ENCODE measurements around the gene CALU.
A peak's percentile ranks its signal among the peaks of the same experiment; 100 is the strongest.

The CALU gene

GRCh38 chr7:128774921-128775320, 35.8 kb downstream of the CALU start:
- Mint-ChIP-seq H3K36me3 (ENCODE audit: low read depth) (peaks cover 28% of the 10 kb centered on the region), H3K27ac (no peak overlapping the region), H3K27me3 (ENCODE audit: low read depth) (no peaks in the 10 kb centered on the region), H3K9me3 (peaks cover 14% of the 10 kb centered on the region), H3K4me3 (no peak overlapping the region), H3K4me1 (ENCODE audit: low read depth) (peaks cover 2% of the 10 kb centered on the region)
- DNase-seq (ENCODE audit: low spot score), result no peak

- peaks cover 14% of the 10 kb centered on the region for H3K9me3 Mint-ChIP-seq
- H3K27me3 Mint-ChIP-seq (ENCODE audit: low read depth), result peaks cover 4% of the 10 kb centered on the region
- no peak within 1 kb of the TSS for H3K27ac Mint-ChIP-seq
- H3K4me3 Mint-ChIP-seq, result no peak within 1 kb of the TSS
- peaks cover 25% of the 10 kb centered on the region for H3K36me3 Mint-ChIP-seq (ENCODE audit: low read depth)
- DNase-seq (ENCODE audit: low spot score), result no peak
- peaks cover 2% of the 10 kb centered on the region for H3K4me1 Mint-ChIP-seq (ENCODE audit: low read depth)
Observed at GRCh38 chr7:128775744-128776474, 36.8 kb downstream of the CALU start, which contains the start of gene OPN1SW. Gene OPN1SW, minus strand, starts transcription at chr7:128775794. Its CDS starts 13 bp downstream, at chr7:128775781.

DNA sequence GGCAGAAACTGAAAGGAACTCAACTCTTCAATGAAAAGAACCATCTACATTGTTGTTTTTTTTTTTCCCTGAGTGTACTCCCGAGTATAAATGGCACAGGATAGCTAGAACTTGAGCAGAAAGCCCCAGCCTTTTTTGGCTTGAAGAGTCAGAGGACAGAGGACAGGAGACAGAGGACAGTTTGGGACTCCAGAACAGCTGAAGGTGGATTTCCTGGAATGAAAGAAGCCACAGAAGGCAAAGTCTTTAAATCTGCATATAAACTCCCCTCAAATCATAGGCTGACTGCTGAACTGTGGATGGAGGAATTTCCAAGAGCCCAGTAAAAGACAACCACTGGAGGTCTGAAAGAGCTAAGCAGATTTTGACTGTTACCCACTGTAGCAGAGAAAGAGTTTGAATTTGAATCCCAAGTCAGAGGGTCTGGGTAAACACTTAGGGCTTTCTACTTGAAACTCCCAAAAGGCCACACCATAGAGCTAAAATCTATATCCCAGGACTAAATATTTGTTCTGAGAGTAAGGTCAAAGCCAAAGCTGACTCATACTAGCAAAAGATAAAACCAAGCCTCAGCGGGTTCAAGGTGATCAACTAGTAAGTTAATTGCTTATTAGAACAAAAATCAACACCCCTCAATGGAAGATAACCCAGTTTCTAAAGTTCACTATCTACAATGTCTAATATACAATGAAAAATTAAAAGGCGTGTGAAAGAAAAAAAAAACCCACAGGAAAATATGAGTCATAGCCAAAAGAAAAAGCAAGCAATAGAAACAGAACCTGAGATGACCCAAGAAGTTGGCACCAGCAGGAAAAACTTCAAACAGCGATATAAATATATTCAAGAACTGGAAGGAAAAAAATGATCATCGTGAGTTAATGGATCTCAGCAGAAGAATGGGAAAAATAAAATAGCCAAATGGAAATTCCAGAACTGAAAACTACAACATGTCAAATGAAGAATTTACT, 38.3 kb downstream of the CALU start:
- no peak for DNase-seq (ENCODE audit: low spot score)
- Mint-ChIP-seq H3K27me3 (ENCODE audit: low read depth) (peaks cover 8% of the 10 kb centered on the region), H3K4me1 (ENCODE audit: low read depth) (peaks cover 2% of the 10 kb centered on the region), H3K36me3 (ENCODE audit: low read depth) (peaks cover 17% of the 10 kb centered on the region), H3K4me3 (no peak overlapping the region), H3K27ac (no peak overlapping the region), H3K9me3 (peaks cover 14% of the 10 kb centered on the region)

GRCh38 chr7:128778946-128779345, 39.8 kb downstream of the CALU start:
- H3K9me3 Mint-ChIP-seq, result peaks cover 14% of the 10 kb centered on the region
- peaks cover 10% of the 10 kb centered on the region for H3K36me3 Mint-ChIP-seq (ENCODE audit: low read depth)
- no peak overlapping the region for H3K27ac Mint-ChIP-seq
- peaks cover 11% of the 10 kb centered on the region for H3K27me3 Mint-ChIP-seq (ENCODE audit: low read depth)
- peaks cover 2% of the 10 kb centered on the region for H3K4me1 Mint-ChIP-seq (ENCODE audit: low read depth)
- no peak for DNase-seq (ENCODE audit: low spot score)
- H3K4me3 Mint-ChIP-seq, result no peak overlapping the region

- Mint-ChIP-seq H3K4me1 (ENCODE audit: low read depth) (peaks cover 2% of the 10 kb centered on the region), H3K4me3 (no peak overlapping the region), H3K27ac (no peak overlapping the region), H3K36me3 (ENCODE audit: low read depth) (peaks cover 3% of the 10 kb centered on the region), H3K27me3 (ENCODE audit: low read depth) (peaks cover 20% of the 10 kb centered on the region), H3K9me3 (peaks cover 14% of the 10 kb centered on the region)
- DNase-seq (ENCODE audit: low spot score), result no peak
Observed at GRCh38 chr7:128781126-128781525, 42.0 kb downstream of the CALU start.

GRCh38 chr7:128781851-128782250, 42.7 kb downstream of the CALU start:
- Mint-ChIP-seq H3K4me3 (no peak overlapping the region), H3K4me1 (ENCODE audit: low read depth) (peaks cover 2% of the 10 kb centered on the region), H3K27me3 (ENCODE audit: low read depth) (peaks cover 22% of the 10 kb centered on the region), H3K27ac (no peak overlapping the region), H3K9me3 (peaks cover 14% of the 10 kb centered on the region), H3K36me3 (ENCODE audit: low read depth) (peaks cover 3% of the 10 kb centered on the region)
- no peak for DNase-seq (ENCODE audit: low spot score)

DNA sequence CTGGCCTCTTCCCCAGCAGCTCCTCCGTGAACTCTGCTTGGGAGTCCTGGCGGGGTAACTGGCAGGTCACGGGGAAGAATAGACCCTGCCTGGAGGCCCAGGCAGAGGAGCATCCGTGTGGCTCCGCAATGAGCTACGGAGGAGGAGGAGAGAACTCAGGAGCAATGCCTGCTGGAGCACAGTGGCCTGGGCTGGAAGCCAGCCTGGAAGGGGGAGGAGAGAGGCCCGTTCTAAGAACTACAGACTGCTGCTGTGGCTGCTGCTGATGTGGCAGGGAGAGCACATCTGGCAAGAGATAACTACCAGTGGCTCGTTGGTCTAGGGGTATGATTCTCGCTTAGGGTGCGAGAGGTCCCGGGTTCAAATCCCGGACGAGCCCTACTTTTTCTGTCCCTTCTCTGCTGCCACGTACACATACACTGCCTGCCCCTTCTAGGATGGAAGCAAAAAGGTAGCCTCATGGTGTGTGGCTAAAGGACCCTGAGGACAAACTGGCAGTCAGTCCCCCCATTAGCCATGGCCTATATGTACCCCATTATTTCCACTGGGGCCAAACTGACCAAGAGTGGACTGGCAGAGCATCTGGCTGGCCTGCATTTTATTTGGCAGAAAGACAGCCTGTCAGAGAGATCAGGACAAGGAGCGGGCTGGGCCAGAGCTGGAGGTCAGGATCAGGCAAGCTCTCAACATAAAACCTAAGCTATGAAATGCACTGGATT, 44.1 kb downstream of the CALU start:
- Mint-ChIP-seq H3K9me3 (peaks cover under 1% of the 10 kb centered on the region), H3K4me1 (ENCODE audit: low read depth) (peaks cover 3% of the 10 kb centered on the region), H3K27me3 (ENCODE audit: low read depth) (peaks cover 32% of the 10 kb centered on the region), H3K4me3 (no peak overlapping the region), H3K36me3 (ENCODE audit: low read depth) (no peaks in the 10 kb centered on the region), H3K27ac (no peak overlapping the region)
- no peak for DNase-seq (ENCODE audit: low spot score)

DNA sequence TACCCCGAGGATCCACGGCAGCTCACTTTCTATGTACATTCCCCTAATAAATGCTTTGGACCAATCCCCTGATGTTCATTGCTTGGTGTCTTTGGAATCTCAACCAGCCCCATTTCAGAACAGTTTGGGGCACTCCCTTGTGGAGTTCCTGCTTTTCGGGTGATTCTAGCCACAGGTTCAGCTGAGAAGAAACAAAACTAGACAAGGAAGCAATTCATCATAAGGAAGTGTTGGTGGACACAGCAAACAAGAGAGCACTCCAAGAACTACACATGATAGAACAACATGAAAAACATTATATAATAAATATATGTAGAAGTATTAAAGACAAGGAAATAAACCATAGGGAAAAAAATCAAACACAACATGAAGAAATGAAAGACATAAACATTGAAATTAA, 46.6 kb downstream of the CALU start:
- H3K9me3 Mint-ChIP-seq, result no peaks in the 10 kb centered on the region
- no peak overlapping the region for H3K27ac Mint-ChIP-seq
- no peaks in the 10 kb centered on the region for H3K36me3 Mint-ChIP-seq (ENCODE audit: low read depth)
- DNase-seq (ENCODE audit: low spot score), result no peak
- peaks cover 50% of the 10 kb centered on the region for H3K27me3 Mint-ChIP-seq (ENCODE audit: low read depth)
- peaks cover 6% of the 10 kb centered on the region for H3K4me1 Mint-ChIP-seq (ENCODE audit: low read depth)
- no peak overlapping the region for H3K4me3 Mint-ChIP-seq

DNA sequence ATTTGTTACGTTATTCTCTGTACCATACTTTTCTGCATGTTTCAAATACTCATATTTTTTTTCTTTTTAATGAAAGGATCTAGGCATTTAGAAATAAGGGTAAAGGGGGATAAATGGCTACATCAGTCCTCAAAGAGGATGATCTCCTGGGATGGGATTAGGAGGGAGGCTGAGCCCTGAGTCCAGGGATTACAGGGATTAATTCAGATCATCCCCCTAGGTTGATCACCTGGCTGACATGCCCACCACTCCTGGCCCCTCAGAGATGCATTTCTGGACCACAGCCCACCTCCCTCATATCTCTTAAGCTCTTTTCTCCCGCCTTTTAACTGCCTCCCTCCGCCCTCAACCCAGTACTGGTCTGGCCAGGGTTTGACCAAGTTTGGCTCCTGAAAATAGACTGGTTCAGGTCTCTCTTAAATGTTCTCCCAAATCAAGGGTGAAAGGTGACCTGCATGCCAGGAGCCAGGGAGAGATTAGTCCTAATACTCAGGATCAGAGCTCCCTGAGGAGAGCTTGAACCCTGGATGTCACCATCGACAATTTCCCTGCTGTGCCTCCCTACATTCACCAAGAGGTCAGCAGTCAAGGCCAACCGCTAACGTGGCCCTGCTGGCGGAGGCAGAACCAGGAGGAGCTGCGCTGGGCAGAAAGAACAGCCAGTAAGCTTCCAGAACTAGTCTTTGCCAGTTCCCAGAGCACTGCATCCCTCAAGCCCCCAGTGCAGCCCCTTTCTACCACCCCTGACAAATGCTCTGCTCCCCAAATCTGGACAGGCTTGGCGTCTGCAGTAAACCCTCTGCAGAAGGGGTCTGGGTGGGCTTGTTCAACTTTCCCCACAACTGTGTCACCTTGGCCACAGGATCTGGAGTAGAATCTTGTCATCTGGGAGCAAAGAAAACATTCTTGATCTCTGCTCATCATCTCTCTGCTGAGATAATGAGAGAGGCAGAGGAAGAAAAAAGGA, 49.6 kb downstream of the CALU start:
- Mint-ChIP-seq H3K9me3 (no peaks in the 10 kb centered on the region), H3K36me3 (ENCODE audit: low read depth) (no peaks in the 10 kb centered on the region), H3K27me3 (ENCODE audit: low read depth) (peaks cover 40% of the 10 kb centered on the region), H3K4me3 (peak overlapping the region; percentile 2), H3K27ac (no peak overlapping the region), H3K4me1 (ENCODE audit: low read depth) (peaks cover 8% of the 10 kb centered on the region)
- no peak for DNase-seq (ENCODE audit: low spot score)

DNA sequence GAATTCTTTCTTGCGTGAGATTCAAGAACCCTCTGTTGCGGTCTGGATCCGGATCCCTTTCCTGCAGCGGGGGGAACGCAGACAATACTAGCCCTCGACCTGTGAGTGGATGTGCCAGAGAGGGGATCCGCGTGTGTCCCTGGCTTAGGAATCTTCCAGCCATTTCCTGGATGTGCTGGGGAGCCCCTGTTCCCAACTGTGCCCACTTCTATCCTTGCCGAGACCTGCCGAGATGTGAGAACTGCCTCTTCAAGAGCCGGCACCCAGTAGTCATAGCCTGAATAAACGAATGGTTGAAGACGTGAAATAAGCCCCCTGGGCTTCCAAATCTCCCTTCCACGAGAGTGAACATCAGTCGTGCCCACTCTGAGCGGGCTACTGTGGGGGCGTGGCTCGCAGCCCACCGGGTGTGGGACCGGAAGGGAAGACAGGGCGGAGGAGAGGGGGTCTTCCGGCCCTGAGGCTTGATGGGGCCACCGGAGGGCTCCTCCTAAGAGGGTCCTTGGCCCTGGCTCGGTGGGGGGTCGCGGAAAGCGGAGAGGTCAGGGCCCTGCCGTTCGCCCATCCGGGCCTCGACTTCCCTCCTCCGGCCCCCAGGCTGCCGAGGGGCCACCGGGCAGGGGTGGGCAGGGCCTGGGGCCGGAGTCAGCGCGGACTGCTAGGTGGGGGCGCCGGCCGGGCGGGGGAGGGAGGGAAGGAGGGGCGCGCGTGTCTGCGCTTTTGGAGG, 51.3 kb downstream of the CALU start:
- no peak for DNase-seq (ENCODE audit: low spot score)
- H3K36me3 Mint-ChIP-seq (ENCODE audit: low read depth), result no peaks in the 10 kb centered on the region
- H3K9me3 Mint-ChIP-seq, result no peaks in the 10 kb centered on the region

GRCh38 chr7:128791121-128791971, 52.2 kb downstream of the CALU start, which contains the start of gene CCDC136:
Gene CCDC136, plus strand, starts transcription at chr7:128791968. Its CDS starts 444 bp downstream, at chr7:128792412.
- Mint-ChIP-seq H3K9me3 (no peaks in the 10 kb centered on the region), H3K27ac (peak within 1 kb of the TSS; percentile 58), H3K4me1 (ENCODE audit: low read depth) (peaks cover 10% of the 10 kb centered on the region), H3K4me3 (peak within 1 kb of the TSS; percentile 79), H3K27me3 (ENCODE audit: low read depth) (peaks cover 30% of the 10 kb centered on the region), H3K36me3 (ENCODE audit: low read depth) (no peaks in the 10 kb centered on the region)
- peak; percentile 72 for DNase-seq (ENCODE audit: low spot score)

More for the DNA sequence above, 51.3 kb downstream of the CALU start:
- Mint-ChIP-seq H3K27me3 (ENCODE audit: low read depth) (peaks cover 39% of the 10 kb centered on the region), H3K4me1 (ENCODE audit: low read depth) (peaks cover 10% of the 10 kb centered on the region), H3K4me3 (peak overlapping the region; percentile 79), H3K27ac (peak overlapping the region; percentile 50)

GRCh38 chr7:128791972-128792327, 52.8 kb downstream of the CALU start:
- no peak overlapping the region for H3K27ac Mint-ChIP-seq
- H3K9me3 Mint-ChIP-seq, result no peaks in the 10 kb centered on the region
- no peaks in the 10 kb centered on the region for H3K36me3 Mint-ChIP-seq (ENCODE audit: low read depth)
- no peak for DNase-seq (ENCODE audit: low spot score)
- H3K27me3 Mint-ChIP-seq (ENCODE audit: low read depth), result peaks cover 29% of the 10 kb centered on the region
- H3K4me3 Mint-ChIP-seq, result peak overlapping the region; percentile 79
- H3K4me1 Mint-ChIP-seq (ENCODE audit: low read depth), result peaks cover 10% of the 10 kb centered on the region
